Adipose tissue (tissue), 3 donors: Measurements from ENCODE around the gene PABPC3. TPM values are rescaled to one million over a fixed set of nuclear protein-coding genes. Genes with fewer than 3 reads are reported as not detected.

Experiments
- H3K27ac ChIP-seq: one replicate; pipeline ENCODE4 v1.5.1; 2013; ENCODE audit warnings: low read depth, low read length
- WGBS, 3 donors: extraction: QIAGEN DNeasy Blood & Tissue Kit; methylation state at CpG; one replicate each; pipeline ENCODE4 v1.1.7; 2013; 5-methylcytosine and 5-hydroxymethylcytosine counted together
- polyA plus RNA-seq, 3 donors: library from polyadenylated mRNA; stranded (reverse); fragments of 200-250 nt; gene quantifications; one replicate each; pipeline ENCODE4 v1.2.3, GENCODE V29; 2013
- donor health status: healthy with polysubstance abuse.
- donor health status: Bipolar disorder and iron deficiency.
- donor health status: healthy.

Gene PABPC3
- polyA plus RNA-seq, 3 donors: 0.12 to 0.22 (median 0.22) TPM

GRCh38 chr13:25148402-25148771, 52.5 kb downstream of the PABPC3 start:
- 78 to 96% (median 95%) methylated on average over 5 of the region's 5 CpGs for WGBS, 3 donors

More at GRCh38 chr13:25148402-25148771, 52.5 kb downstream of the PABPC3 start:
- H3K27ac ChIP-seq: no peak overlapping the region

Other genes with a start within 250 kb of the PABPC3 start
- under 1 TPM in 1 of 3 donors, not detected in 2; 0.01 TPM for gene AMER2, start 76.2 kb downstream of the PABPC3 start, polyA plus RNA-seq
- gene MTMR6, start 191.4 kb downstream of the PABPC3 start, polyA plus RNA-seq: 1 to 10 TPM; 6.4 to 9.4 (median 7.6) TPM
- gene NUP58, start 205.5 kb downstream of the PABPC3 start, polyA plus RNA-seq: 10 to 100 TPM in 2 of 3 donors, 1 to 10 TPM in 1; 5.9 to 14.1 (median 12.2) TPM